HL-60 (cell line): ENCODE measurements around the gene FHDC1.

Experiments
- DNase-seq, 2 experiments: peaks; one replicate each; pipeline ENCODE4 v3.0.0-alpha.2; 2010 to 2020; ENCODE audit warnings: low read depth in 1 of 2, low spot score in 1 of 2
- H3K27ac ChIP-seq: fragments of 250-450 bp; sonication (Bioruptor Pico); replicated peaks from 2 replicates; pipeline ENCODE4 v1.5.1; 2020; ENCODE audit warnings: mild to moderate bottlenecking, moderate library complexity
- H3K27me3 ChIP-seq: fragments of 250-450 bp; sonication (Bioruptor Pico); 2 replicates; pipeline ENCODE4 v1.5.1; 2021; ENCODE audit warnings: mild to moderate bottlenecking, moderate library complexity; ENCODE audit not compliant: insufficient read depth, poor library complexity, severe bottlenecking
- H3K4me3 ChIP-seq: replicated peaks from 2 replicates; pipeline ENCODE4 v1.5.1; 2011; ENCODE audit warnings: mild to moderate bottlenecking, control low read depth, low read length; ENCODE audit not compliant: insufficient read depth
- CTCF ChIP-seq: IDR thresholded peaks from one replicate; pipeline ENCODE4 v1.5.1; 2011; ENCODE audit warnings: low read length, control low read depth, inconsistent platforms; ENCODE audit not compliant: insufficient read depth
- GABPA ChIP-seq: IDR thresholded peaks from 2 replicates; pipeline ENCODE4 v1.6.1; 2012; ENCODE audit warnings: low read depth
- POLR2AphosphoS5 ChIP-seq: IDR thresholded peaks from 2 replicates; pipeline ENCODE4 v1.6.1; 2012; ENCODE audit warnings: low read depth
- REST ChIP-seq: IDR thresholded peaks from 2 replicates; pipeline ENCODE4 v1.6.1; 2012; ENCODE audit warnings: low read depth; ENCODE audit not compliant: insufficient replicate concordance
- SPI1 ChIP-seq: IDR thresholded peaks from 2 replicates; pipeline ENCODE4 v1.6.1; 2012; ENCODE audit warnings: low read depth, mild to moderate bottlenecking, borderline replicate concordance

Gene FHDC1

GRCh38 chr4:152998861-152999260, 62.7 kb downstream of the FHDC1 start:
- TF ChIP-seq REST, result no peak
- no peak for TF ChIP-seq CTCF
- TF ChIP-seq GABPA, result no peak
- TF ChIP-seq POLR2AphosphoS5, result no peak
- H3K4me3 ChIP-seq, result no peak overlapping the region
- no peak for DNase-seq
- no peaks in the 10 kb centered on the region for H3K27me3 ChIP-seq
- H3K27ac ChIP-seq, result no peak overlapping the region

- Histone ChIP-seq H3K4me3 (no peak overlapping the region), H3K27me3 (no peaks in the 10 kb centered on the region), H3K27ac (no peak overlapping the region)
- TF ChIP-seq SPI1 (no peak), GABPA (no peak), POLR2AphosphoS5 (no peak), CTCF (no peak), REST (no peak)
- no peak for DNase-seq
Observed at GRCh38 chr4:152999346-153000075, 63.4 kb downstream of the FHDC1 start.

- DNase-seq, result no peak
- no peak overlapping the region for H3K4me3 ChIP-seq
- no peak overlapping the region for H3K27ac ChIP-seq
- TF ChIP-seq REST (no peak), CTCF (no peak), POLR2AphosphoS5 (no peak), GABPA (no peak), SPI1 (no peak)
- H3K27me3 ChIP-seq, result no peaks in the 10 kb centered on the region
Observed at GRCh38 chr4:153000076-153000420, 63.9 kb downstream of the FHDC1 start.
